ENCODE results near the gene SLC39A10. TPM values are rescaled to one million over a fixed set of nuclear protein-coding genes. Genes with fewer than 3 reads are reported as not detected.

The SLC39A10 gene
- total RNA-seq, 4 donors from 2014 or later, result 4.9 to 34.4 (median 12.4) TPM

GRCh38 chr2:195741191-195741590, 84.2 kb downstream of the SLC39A10 start:
- no peak overlapping the region for H3K4me3 ChIP-seq
- intact Hi-C loops (cut with DNase I; ENCODE audit: low total_unique reads) (no loop called here), in situ Hi-C loops (cut with MboI; ENCODE audit: low pct_ligation_motif_present in 1 of 4, low pct_unique_long_range_greater_than_20kb in 1 of 4, low sequenced_read_pairs in 3 of 4) (no loop called here)
- peaks cover 0 to 6% (median 0%) of the 10 kb centered on the region in 4 donors for H3K36me3 ChIP-seq
- peaks cover 0 to 2% of the 10 kb centered on the region in 2 donors for H3K9me3 ChIP-seq
- H3K27me3 ChIP-seq, result no peaks in the 10 kb centered on the region
- H3K4me1 ChIP-seq, result no peaks in the 10 kb centered on the region
- TF ChIP-seq POLR2AphosphoS5 (IDR thresholded peaks at IDR 0.05), result no peak
- TF ChIP-seq EP300 (IDR thresholded peaks at IDR 0.05; ENCODE audit: low read depth), result no peak
- no peak for TF ChIP-seq POLR2A (IDR thresholded peaks at IDR 0.05)
- TF ChIP-seq CTCF (IDR thresholded peaks at IDR 0.05), result no peak
- no peak overlapping the region for H3K27ac ChIP-seq
- 93 to 100% methylated on average over 1 of the region's 1 CpG for WGBS, 2 donors (ENCODE audit: low coverage in 1 of 2)
- no peak for DNase-seq

GRCh38 chr2:195756218-195756942, 99.4 kb downstream of the SLC39A10 start:
- WGBS, 2 donors (ENCODE audit: low coverage in 1 of 2), result 50 to 77% methylated on average over 2 to 7 of the region's 7 CpGs
- H3K27me3 ChIP-seq, result no peaks in the 10 kb centered on the region
- intact Hi-C loops (cut with DNase I; ENCODE audit: low total_unique reads), result no loop called here
- H3K4me1 ChIP-seq, result no peaks in the 10 kb centered on the region
- H3K4me3 ChIP-seq, result no peak overlapping the region
- H3K27ac ChIP-seq, result no peak overlapping the region
- in situ Hi-C loops (cut with MboI; ENCODE audit: low pct_ligation_motif_present in 1 of 4, low pct_unique_long_range_greater_than_20kb in 1 of 4, low sequenced_read_pairs in 3 of 4), result no loop called here
- no peak for DNase-seq
- TF ChIP-seq EP300 (IDR thresholded peaks at IDR 0.05; ENCODE audit: low read depth), result no peak
- TF ChIP-seq CTCF (IDR thresholded peaks at IDR 0.05), result no peak
- no peak for TF ChIP-seq POLR2AphosphoS5 (IDR thresholded peaks at IDR 0.05)
- TF ChIP-seq POLR2A (IDR thresholded peaks at IDR 0.05), result no peak
- no peaks in the 10 kb centered on the region for H3K9me3 ChIP-seq
- H3K36me3 ChIP-seq, result no peaks in the 10 kb centered on the region

- no peak for TF ChIP-seq EP300 (IDR thresholded peaks at IDR 0.05; ENCODE audit: low read depth)
- no peak for TF ChIP-seq POLR2AphosphoS5 (IDR thresholded peaks at IDR 0.05)
- no peak for TF ChIP-seq CTCF (IDR thresholded peaks at IDR 0.05)
- no peak for TF ChIP-seq POLR2A (IDR thresholded peaks at IDR 0.05)
- Histone ChIP-seq H3K36me3 (no peaks in the 10 kb centered on the region), H3K27me3 (no peaks in the 10 kb centered on the region), H3K4me3 (no peak overlapping the region), H3K4me1 (no peaks in the 10 kb centered on the region), H3K9me3 (no peaks in the 10 kb centered on the region), H3K27ac (no peak overlapping the region)
- in situ Hi-C loops (cut with MboI; ENCODE audit: low pct_ligation_motif_present in 1 of 4, low pct_unique_long_range_greater_than_20kb in 1 of 4, low sequenced_read_pairs in 3 of 4) (no loop called here), intact Hi-C loops (cut with DNase I; ENCODE audit: low total_unique reads) (no loop called here)
- WGBS, 2 donors (ENCODE audit: low coverage in 1 of 2), result 87% methylated on average over 3 of the region's 3 CpGs; no CpG with 5 or more reads in 1 of the 2 donors
- DNase-seq, result no peak
Observed at GRCh38 chr2:195758846-195759245, 101.8 kb downstream of the SLC39A10 start.

GRCh38 chr2:195759877-195760276, 102.9 kb downstream of the SLC39A10 start:
- Histone ChIP-seq H3K4me3 (no peak overlapping the region), H3K36me3 (no peaks in the 10 kb centered on the region), H3K9me3 (no peaks in the 10 kb centered on the region), H3K4me1 (no peaks in the 10 kb centered on the region), H3K27me3 (no peaks in the 10 kb centered on the region), H3K27ac (no peak overlapping the region)
- no peak for DNase-seq
- 83 to 86% methylated on average over 1 of the region's 1 CpG for WGBS, 2 donors (ENCODE audit: low coverage in 1 of 2)
- no peak for TF ChIP-seq EP300 (IDR thresholded peaks at IDR 0.05; ENCODE audit: low read depth)
- TF ChIP-seq CTCF (IDR thresholded peaks at IDR 0.05), result no peak
- in situ Hi-C loops (cut with MboI; ENCODE audit: low pct_ligation_motif_present in 1 of 4, low pct_unique_long_range_greater_than_20kb in 1 of 4, low sequenced_read_pairs in 3 of 4) (no loop called here), intact Hi-C loops (cut with DNase I; ENCODE audit: low total_unique reads) (no loop called here)
